ENCODE data around the gene MCRIP2. TPM values are rescaled to one million over a fixed set of nuclear protein-coding genes. Genes with fewer than 3 reads are reported as not detected.

MCRIP2 gene
- total and polyA plus RNA-seq, 2 of the 8 experiments (the other 6 are each of a cell fraction or from before 2014, with no cell fraction given), result 45.4 to 75.5 TPM

DNA sequence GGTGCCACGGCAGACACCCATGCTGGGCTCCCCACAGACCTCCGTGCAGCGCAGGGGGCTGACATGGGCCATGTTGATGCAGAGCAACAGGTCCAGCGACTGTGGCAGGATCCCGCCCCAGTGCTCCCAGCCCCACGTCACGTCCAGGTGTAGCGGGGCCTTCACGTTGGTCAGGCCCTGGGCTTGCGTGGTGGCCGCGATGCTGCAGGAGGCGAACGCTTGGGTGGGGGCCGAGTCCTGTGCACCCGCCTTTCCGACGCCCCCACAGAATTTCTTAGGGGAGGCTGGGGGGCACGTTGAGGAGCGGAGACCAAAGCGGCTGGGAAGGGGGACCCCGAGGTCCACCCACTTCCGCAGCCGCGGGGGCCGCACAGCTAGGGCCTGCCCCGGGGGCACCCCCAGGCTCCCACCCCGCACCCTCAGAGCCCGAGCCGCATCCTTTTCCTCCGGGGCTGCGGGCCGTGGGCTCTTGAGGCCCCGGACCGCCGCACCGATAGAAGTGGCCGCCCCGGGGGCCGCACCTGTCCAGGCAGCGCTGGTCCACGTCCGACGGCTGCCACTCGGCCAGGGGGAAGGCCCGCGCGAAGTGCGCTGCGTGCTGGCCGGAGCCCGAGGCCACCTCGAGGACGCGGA lies 5.9 kb upstream of the MCRIP2 start:
- Histone ChIP-seq H3K23ac (ENCODE audit: insufficient read length) (no peak overlapping the region), H3K4me1 (replicated peaks in 1 of 4; ENCODE audit: control insufficient read depth in 3 of 4, insufficient read depth in 4 of 4, low read length in 3 of 4) (peaks cover 0 to 29% (median 20%) of the 10 kb centered on the region in 4 experiments; a peak in 6 of 7 replicates), H3K4me3 (ENCODE audit: extremely low read depth in 1 of 4, insufficient read depth in 2 of 4, low read depth in 3 of 4, low read length in 4 of 4) (peak overlapping the region; percentile 73 to 89 (median 77)), H4K8ac (ENCODE audit: extremely low read depth, insufficient read depth, low read length) (peak overlapping the region; percentile 79; the same call in 1 of the 2 replicates), H2BK120ac (replicated peaks; ENCODE audit: low read depth, low read length) (no peak overlapping the region), H3K4me2 (ENCODE audit: insufficient read depth in 1 of 2, low read depth in 2 of 2, low read length in 2 of 2) (peak overlapping the region; percentile 62 to 80), H3K4ac (replicated peaks; ENCODE audit: insufficient read length, low read depth, low read length) (peak overlapping the region; percentile 99), H3K23me2 (ENCODE audit: low read depth, low read length) (peaks cover 8% of the 10 kb centered on the region; the same call in 1 of the 2 replicates), H2BK5ac (ENCODE audit: low read depth, low read length) (peak overlapping the region; percentile 73; the same call in 1 of the 2 replicates), H3K27ac (ENCODE audit: low read depth, low read length) (no peak overlapping the region), H3K79me2 (ENCODE audit: control insufficient read depth in 1 of 2, insufficient read depth in 2 of 2, low read length in 2 of 2) (peaks cover 0 to 6% of the 10 kb centered on the region in 2 experiments; a peak in 1 of 4 replicates), H3K14ac (ENCODE audit: insufficient read length) (no peak overlapping the region), H3K9me3 (ENCODE audit: insufficient read depth in 2 of 2, low read depth in 1 of 2, low read length in 1 of 2) (no peaks in the 10 kb centered on the region), H2BK12ac (ENCODE audit: low read depth, low read length) (no peak overlapping the region), H2BK20ac (ENCODE audit: low read length) (no peak overlapping the region), H3K79me1 (ENCODE audit: low read depth, low read length) (no peaks in the 10 kb centered on the region), H4K91ac (replicated peaks; ENCODE audit: insufficient read length, low read length) (peak overlapping the region; percentile 98), H2AFZ (ENCODE audit: low read length) (no peak overlapping the region), H3K56ac (replicated peaks; ENCODE audit: insufficient read length, low read depth, low read length) (peak overlapping the region; percentile 69), H3K9ac (replicated peaks in 1 of 4; ENCODE audit: extremely low read depth in 1 of 4, low read depth in 3 of 4, low read length in 3 of 4) (peak overlapping the region; percentile 5 to 66 (median 60); a peak in 6 of 7 replicates), H3K27me3 (replicated peaks in 1 of 4; ENCODE audit: control insufficient read depth in 3 of 4, extremely low read depth in 1 of 4, insufficient read depth in 3 of 4, low read length in 3 of 4) (no peaks in the 10 kb centered on the region), H2AK5ac (ENCODE audit: low read depth, low read length) (no peak overlapping the region), H2BK15ac (ENCODE audit: low read length) (peak overlapping the region; percentile 53; the same call in 1 of the 2 replicates), H3K36me3 (ENCODE audit: control insufficient read depth in 2 of 4, insufficient read depth in 4 of 4, low read length in 3 of 4) (peaks cover 0 to 21% (median 3%) of the 10 kb centered on the region in 4 experiments; a peak in 4 of 8 replicates), H4K5ac (ENCODE audit: insufficient read length, low read depth, low read length) (peak overlapping the region; percentile 80), H4K20me1 (replicated peaks in 1 of 2; ENCODE audit: control insufficient read depth in 1 of 2, insufficient read depth in 2 of 2, low read length in 2 of 2) (peaks cover 3 to 10% of the 10 kb centered on the region in 2 experiments), H3K18ac (ENCODE audit: extremely low read depth, low read length) (peak overlapping the region; percentile 91)
- ChIA-PET POLR2A (ENCODE audit: partially characterized antibody) (interaction anchor here (0.6 to 2.7 kb wide), 16 partner anchors 11 to 1531 kb away, joined by 3 to 16 read pairs (median 4); partner anchors contain the start of genes RAB40C, RHBDL1, WDR24 and WDR90), CTCF (ENCODE audit: partially characterized antibody) (interaction anchor here (0.9 to 2.9 kb wide), 5 partner anchors 10 to 42 kb away, joined by 4 to 8 read pairs (median 6); no protein-coding TSS in a partner anchor)
- DNase-seq (ENCODE audit: low read depth in 1 of 2, low spot score in 2 of 2) (no peak), FAIRE-seq (no peak)
- WGBS, 2 experiments (ENCODE audit: extremely low coverage in 1 of 2, insufficient coverage in 1 of 2, insufficient read length in 1 of 2, insufficient replicate concordance in 2 of 2, low coverage in 1 of 2, low lambda C conversion rate in 2 of 2, missing lambda C conversion rate in 1 of 2), result 13% methylated on average over 39 of the region's 55 CpGs; no CpG with 5 or more reads in 1 of the 2 experiments
- 0 out of 4 replicates have a peak, but pooled peaks of 1 of the 2 experiments have one; percentile 37 for TF ChIP-seq HDAC2 (IDR thresholded peaks at IDR 0.05; ENCODE audit: borderline replicate concordance in 1 of 2, low read depth in 2 of 2, low read length in 2 of 2)
- no peak for TF ChIP-seq BCL11A (IDR thresholded peaks at IDR 0.05; ENCODE audit: low read depth in 2 of 2, low read length in 2 of 2)
- no peak for TF ChIP-seq ASH2L (IDR thresholded peaks at IDR 0.05; ENCODE audit: low read length)
- TF ChIP-seq CEBPB (IDR thresholded peaks at IDR 0.05; ENCODE audit: low read depth, low read length), result no peak
- TF ChIP-seq SIRT6 (IDR thresholded peaks at IDR 0.05; ENCODE audit: low read length), result no peak
- TF ChIP-seq, protein P1, sequence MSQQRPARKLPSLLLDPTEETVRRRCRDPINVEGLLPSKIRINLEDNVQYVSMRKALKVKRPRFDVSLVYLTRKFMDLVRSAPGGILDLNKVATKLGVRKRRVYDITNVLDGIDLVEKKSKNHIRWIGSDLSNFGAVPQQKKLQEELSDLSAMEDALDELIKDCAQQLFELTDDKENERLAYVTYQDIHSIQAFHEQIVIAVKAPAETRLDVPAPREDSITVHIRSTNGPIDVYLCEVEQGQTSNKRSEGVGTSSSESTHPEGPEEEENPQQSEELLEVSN (IDR thresholded peaks at IDR 0.05), result peak; percentile 63; the same call in 1 of the 2 replicates
- TF ChIP-seq HDAC6 (IDR thresholded peaks at IDR 0.05; ENCODE audit: low read depth, low read length), result no peak
- TF ChIP-seq PHF8 (conservative IDR thresholded peaks at IDR 0.05; ENCODE audit: low read depth, low read length), result peak; percentile 74; the same call in 1 of the 2 replicates
- TF ChIP-seq CBX5 (IDR thresholded peaks at IDR 0.05; ENCODE audit: low read depth, low read length), result no peak
- no peak for TF ChIP-seq KDM5A (IDR thresholded peaks at IDR 0.05; ENCODE audit: low read length)

All from H1 (cell line).